Measurements from ENCODE around the gene HSPA2.

The HSPA2 gene

DNA sequence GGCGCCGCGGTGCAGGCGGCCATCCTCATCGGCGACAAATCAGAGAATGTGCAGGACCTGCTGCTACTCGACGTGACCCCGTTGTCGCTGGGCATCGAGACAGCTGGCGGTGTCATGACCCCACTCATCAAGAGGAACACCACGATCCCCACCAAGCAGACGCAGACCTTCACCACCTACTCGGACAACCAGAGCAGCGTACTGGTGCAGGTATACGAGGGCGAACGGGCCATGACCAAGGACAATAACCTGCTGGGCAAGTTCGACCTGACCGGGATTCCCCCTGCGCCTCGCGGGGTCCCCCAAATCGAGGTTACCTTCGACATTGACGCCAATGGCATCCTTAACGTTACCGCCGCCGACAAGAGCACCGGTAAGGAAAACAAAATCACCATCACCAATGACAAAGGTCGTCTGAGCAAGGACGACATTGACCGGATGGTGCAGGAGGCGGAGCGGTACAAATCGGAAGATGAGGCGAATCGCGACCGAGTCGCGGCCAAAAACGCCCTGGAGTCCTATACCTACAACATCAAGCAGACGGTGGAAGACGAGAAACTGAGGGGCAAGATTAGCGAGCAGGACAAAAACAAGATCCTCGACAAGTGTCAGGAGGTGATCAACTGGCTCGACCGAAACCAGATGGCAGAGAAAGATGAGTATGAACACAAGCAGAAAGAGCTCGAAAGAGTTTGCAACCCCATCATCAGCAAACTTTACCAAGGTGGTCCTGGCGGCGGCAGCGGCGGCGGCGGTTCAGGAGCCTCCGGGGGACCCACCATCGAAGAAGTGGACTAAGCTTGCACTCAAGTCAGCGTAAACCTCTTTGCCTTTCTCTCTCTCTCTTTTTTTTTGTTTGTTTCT lies 1.7 kb downstream of the HSPA2 start:
- TF ChIP-seq, protein P1, sequence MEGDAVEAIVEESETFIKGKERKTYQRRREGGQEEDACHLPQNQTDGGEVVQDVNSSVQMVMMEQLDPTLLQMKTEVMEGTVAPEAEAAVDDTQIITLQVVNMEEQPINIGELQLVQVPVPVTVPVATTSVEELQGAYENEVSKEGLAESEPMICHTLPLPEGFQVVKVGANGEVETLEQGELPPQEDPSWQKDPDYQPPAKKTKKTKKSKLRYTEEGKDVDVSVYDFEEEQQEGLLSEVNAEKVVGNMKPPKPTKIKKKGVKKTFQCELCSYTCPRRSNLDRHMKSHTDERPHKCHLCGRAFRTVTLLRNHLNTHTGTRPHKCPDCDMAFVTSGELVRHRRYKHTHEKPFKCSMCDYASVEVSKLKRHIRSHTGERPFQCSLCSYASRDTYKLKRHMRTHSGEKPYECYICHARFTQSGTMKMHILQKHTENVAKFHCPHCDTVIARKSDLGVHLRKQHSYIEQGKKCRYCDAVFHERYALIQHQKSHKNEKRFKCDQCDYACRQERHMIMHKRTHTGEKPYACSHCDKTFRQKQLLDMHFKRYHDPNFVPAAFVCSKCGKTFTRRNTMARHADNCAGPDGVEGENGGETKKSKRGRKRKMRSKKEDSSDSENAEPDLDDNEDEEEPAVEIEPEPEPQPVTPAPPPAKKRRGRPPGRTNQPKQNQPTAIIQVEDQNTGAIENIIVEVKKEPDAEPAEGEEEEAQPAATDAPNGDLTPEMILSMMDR (IDR thresholded peaks at IDR 0.05; ENCODE audit: low read depth, low read length) = no peak
- DNase-seq (ENCODE audit: extremely low read depth, low read depth) = no peak

DNA sequence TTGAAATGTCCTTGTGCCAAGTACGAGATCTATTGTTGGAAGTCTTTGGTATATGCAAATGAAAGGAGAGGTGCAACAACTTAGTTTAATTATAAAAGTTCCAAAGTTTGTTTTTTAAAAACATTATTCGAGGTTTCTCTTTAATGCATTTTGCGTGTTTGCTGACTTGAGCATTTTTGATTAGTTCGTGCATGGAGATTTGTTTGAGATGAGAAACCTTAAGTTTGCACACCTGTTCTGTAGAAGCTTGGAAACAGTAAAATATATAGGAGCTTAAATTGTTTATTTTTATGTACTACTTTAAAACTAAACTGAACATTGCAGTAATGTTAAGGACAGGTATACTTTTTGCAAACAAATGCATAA lies 2.3 kb downstream of the HSPA2 start:
- TF ChIP-seq, protein P1 (IDR thresholded peaks at IDR 0.05; ENCODE audit: low read depth, low read length) = no peak
- no peak for DNase-seq (ENCODE audit: extremely low read depth, low read depth)

DNA sequence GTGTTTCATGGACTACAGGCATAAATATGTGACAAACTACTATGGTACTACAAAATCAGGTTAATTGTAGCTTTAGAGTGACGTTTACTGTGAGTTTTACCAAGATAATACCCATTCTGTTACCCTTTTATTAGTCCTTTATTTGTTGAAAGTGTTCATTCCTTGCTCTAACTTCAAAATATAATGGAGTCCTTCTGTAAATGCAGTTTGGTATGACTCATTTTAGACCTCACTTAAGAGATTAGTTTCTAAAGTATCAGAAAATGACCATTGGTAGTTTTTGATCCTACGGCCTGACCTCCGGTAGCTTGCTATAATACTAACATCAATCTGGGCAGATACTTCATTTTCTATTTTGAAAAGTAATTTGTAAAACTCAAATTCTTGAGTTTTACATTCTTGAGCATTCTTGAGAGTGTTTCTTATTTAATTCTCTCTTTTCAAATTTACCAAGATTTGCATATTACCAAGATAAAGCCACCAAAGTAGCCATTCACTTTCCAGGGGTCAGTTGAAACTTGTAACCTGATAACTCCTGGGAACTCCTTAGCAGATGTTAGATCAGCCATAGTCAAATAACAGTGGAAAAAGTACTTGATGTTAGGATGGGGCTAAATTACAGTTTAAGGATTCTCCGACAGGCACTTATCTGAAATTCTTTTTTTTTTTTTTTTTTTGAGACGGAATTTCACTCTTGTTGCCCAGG lies 4.2 kb downstream of the HSPA2 start:
- no peak for DNase-seq (ENCODE audit: extremely low read depth, low read depth)
- TF ChIP-seq, protein P1 (IDR thresholded peaks at IDR 0.05; ENCODE audit: low read depth, low read length) = no peak

DNA sequence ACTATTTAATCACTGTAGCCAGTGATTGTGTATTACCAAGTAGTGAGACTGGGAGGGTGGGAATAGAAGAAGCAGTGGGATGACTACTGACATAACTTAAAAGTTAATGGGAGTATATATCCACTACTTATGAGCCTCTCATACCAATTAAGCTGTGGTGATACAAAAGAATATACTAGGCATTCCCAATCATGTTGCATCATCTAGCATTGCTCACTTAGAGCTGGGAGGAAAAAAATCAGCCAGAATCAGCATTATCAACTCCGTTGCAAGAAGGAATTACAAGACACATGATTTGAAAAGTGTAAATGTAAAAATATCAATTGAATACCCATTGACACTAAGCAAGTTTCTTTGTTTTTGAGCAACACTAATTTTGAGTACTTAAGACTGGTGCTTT lies 8.5 kb downstream of the HSPA2 start:
- DNase-seq (ENCODE audit: extremely low read depth, low read depth) = no peak
- TF ChIP-seq, protein P1 (IDR thresholded peaks at IDR 0.05; ENCODE audit: low read depth, low read length) = no peak

DNA sequence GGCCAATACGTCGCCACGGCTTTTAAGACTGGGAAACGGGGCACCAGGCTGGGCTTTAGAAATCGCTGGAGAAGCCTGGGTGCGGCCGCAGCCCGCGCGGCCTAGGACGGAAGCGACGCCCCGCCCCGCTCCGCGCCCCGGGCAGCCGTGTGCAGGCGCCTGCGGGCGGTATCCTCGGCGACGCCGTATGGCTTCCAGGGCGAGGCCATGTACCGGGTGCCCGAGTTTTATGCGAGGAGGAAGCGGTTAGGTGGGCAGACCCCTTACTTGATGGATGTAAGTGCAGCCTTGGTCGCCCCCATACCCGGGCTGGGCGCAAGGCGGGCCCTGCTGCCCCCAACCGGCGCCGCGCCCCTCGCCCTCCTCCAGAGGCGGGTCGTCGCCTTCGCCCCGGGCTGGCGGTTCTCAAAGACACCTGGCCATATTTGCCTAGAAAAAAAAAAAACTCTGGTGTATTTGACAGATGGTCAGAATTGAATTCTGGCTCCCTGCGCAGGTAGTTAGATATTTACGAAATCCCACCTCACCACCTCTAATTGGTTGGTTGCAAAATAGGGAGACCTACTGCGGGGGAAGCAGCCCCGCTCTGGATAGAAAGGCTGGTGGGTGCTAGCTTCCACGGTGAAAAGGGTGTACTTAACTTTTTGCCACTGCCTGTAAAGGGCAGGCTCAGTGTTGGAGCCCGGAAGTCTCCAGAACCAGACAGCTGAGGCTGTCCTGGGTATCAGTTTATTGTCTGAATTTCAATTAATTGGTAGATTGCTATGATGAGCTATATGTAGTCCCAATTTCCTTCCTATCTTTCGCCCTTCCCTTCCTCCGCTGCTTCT lies 9.5 kb downstream of the HSPA2 start, which contains the start of gene PPP1R36:
Gene PPP1R36, plus strand, starts transcription at position 171 of the 830 bp plus-strand sequence. Its CDS starts 37 bp downstream, at position 208.
- no peak for DNase-seq (ENCODE audit: extremely low read depth, low read depth)
- TF ChIP-seq, protein P1 (IDR thresholded peaks at IDR 0.05; ENCODE audit: low read depth, low read length) = no peak

DNA sequence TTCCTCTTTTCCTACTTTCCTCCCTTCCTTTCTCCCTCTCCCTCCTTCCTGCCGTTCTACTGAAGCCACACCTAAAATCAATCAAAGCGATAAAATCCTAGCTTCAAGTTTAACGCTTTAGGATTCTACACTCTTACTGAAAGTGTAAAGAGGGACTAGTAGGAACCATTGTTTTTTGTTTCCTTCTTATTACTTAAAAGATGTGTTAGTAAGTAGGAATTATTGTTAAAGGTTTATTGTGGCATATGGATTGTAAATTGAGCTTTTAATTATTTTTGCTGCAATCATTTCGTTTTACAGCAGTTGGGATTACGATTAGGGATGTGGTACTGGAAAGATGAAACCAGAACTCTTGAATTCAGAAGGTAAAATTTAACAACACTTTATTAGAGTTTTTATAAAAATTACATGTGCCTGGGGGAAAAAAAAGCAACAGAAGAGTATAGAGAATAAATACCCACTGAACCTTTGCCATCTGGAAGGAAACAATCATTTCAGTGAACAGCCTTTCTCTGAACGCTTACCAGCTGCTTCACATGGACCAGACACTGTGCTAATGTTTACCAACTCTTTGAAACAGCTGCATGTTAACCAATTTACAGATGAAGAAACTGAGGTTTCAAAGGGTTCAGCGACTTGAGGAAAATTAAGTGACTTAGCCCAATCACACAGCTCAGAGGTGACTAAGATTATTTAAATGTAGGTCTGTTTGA lies 10.2 kb downstream of the HSPA2 start:
- TF ChIP-seq, protein P1 (IDR thresholded peaks at IDR 0.05; ENCODE audit: low read depth, low read length) = no peak
- DNase-seq (ENCODE audit: extremely low read depth, low read depth) = no peak
